Gastroesophageal sphincter (tissue), 3 donors: ENCODE data around the gene SPSB4.
"Not testable (repeated sequence)": the region's sequence is repeated elsewhere in the genome, so short reads cannot be mapped to it uniquely, and the experiment has no call there.

Experiments
- EP300 ChIP-seq: sonication (generic); formaldehyde crosslinking; IDR thresholded peaks from one replicate; pipeline ENCODE4 v1.6.1; 2017; ENCODE audit warnings: antibody characterized with exemption, mild to moderate bottlenecking
- POLR2A ChIP-seq, 2 donors: fragments of 450-650 bp; IDR thresholded peaks; one replicate each; pipeline ENCODE4 v1.6.1; 2017; ENCODE audit warnings: antibody characterized with exemption in 2 of 2, mild to moderate bottlenecking in 2 of 2, moderate library complexity in 1 of 2
- POLR2AphosphoS5 ChIP-seq: sonication (generic); formaldehyde crosslinking; IDR thresholded peaks from one replicate; pipeline ENCODE4 v1.6.1; 2017; ENCODE audit warnings: antibody characterized with exemption
- TF ChIP-seq, protein P1 (sequence below), 4 experiments: fragments of 200-600 bp in 2 of 4; fragments of 450-650 bp in 2 of 4; sonication (generic) in 1 of 4; IDR thresholded peaks; one replicate each; pipeline ENCODE4 v1.5.1; 2017 to 2019; ENCODE audit warnings: antibody characterized with exemption in 4 of 4, mild to moderate bottlenecking in 2 of 4, moderate library complexity in 2 of 4

DNA sequence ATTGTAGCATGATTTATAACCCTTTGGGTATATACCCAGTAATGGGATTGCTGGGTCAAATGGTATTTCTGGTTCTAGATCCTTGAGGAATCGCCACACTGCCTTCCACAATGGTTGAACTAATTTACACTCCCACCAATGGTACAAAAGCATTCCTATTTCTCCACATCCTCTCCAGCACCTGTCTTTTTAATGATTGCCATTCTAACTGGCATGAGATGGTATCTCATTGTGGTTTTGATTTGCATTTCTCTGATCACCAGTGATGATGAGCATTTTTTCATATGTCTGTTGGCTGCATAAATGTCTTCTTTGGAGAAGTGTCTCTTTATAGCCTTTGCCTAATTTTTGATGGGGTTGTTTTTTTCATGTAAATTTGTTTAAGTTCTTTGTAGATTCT lies 66.8 kb downstream of the SPSB4 start:
- TF ChIP-seq, protein P1, sequence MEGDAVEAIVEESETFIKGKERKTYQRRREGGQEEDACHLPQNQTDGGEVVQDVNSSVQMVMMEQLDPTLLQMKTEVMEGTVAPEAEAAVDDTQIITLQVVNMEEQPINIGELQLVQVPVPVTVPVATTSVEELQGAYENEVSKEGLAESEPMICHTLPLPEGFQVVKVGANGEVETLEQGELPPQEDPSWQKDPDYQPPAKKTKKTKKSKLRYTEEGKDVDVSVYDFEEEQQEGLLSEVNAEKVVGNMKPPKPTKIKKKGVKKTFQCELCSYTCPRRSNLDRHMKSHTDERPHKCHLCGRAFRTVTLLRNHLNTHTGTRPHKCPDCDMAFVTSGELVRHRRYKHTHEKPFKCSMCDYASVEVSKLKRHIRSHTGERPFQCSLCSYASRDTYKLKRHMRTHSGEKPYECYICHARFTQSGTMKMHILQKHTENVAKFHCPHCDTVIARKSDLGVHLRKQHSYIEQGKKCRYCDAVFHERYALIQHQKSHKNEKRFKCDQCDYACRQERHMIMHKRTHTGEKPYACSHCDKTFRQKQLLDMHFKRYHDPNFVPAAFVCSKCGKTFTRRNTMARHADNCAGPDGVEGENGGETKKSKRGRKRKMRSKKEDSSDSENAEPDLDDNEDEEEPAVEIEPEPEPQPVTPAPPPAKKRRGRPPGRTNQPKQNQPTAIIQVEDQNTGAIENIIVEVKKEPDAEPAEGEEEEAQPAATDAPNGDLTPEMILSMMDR (IDR thresholded peaks at IDR 0.05): not testable (repeated sequence)
- TF ChIP-seq POLR2AphosphoS5; POLR2A (IDR thresholded peaks at IDR 0.05); EP300: not testable (repeated sequence)
